PC-3 (cell line): Measurements from ENCODE around the gene DHRS3. TPM values are rescaled to one million over a fixed set of nuclear protein-coding genes. Genes with fewer than 3 reads are reported as not detected.

Experiments
- ATAC-seq: fragments of 200-7000 bp; cut with Tn5 transposase; 2 replicates; pipeline ENCODE4 v1.9.1; 2020; ENCODE audit warnings: mild to moderate bottlenecking, moderate library complexity
- BruUV-seq: library from RNA; stranded (reverse); fragments of 400-500 nt; replicated peaks from 2 replicates; lab custom pipeline; 2021; lab: Mats Ljungman, UMichigan
- CTCF ChIA-PET: fragments of 300-600 bp; sonication (Branson Sonifier 250); formaldehyde crosslinking; loops from one replicate; lab custom pipeline; 2022; ENCODE audit warnings: antibody characterized with exemption; lab: Charles Lee
- POLR2A ChIA-PET: fragments of 300-600 bp; sonication (Branson Sonifier 250); formaldehyde crosslinking; loops from one replicate; lab custom pipeline; 2022; ENCODE audit warnings: antibody characterized with exemption; ENCODE audit not compliant: unreplicated experiment; lab: Charles Lee
- DNase-seq: peaks from one replicate; pipeline ENCODE4 v3.0.0-alpha.2; 2015
- H2AFZ ChIP-seq: fragments of 300-600 bp; sonication (generic); 2 replicates; pipeline ENCODE4 v1.6.0; 2016; ENCODE audit warnings: antibody characterized with exemption, low read length
- H3F3A ChIP-seq: fragments of 300-600 bp; sonication (generic); one replicate; pipeline ENCODE4 v1.6.0; 2017; ENCODE audit warnings: antibody characterized with exemption, low read length, control low read depth, mild to moderate bottlenecking; ENCODE audit not compliant: unreplicated experiment
- H3K27ac ChIP-seq: fragments of 300-600 bp; sonication (generic); 2 replicates; pipeline ENCODE4 v1.5.1; 2016; ENCODE audit warnings: mild to moderate bottlenecking, low read length
- H3K27me3 ChIP-seq: fragments of 300-600 bp; sonication (generic); 2 replicates; pipeline ENCODE4 v1.6.1; 2016; ENCODE audit warnings: low read length, mixed read lengths
- H3K36me3 ChIP-seq: fragments of 300-600 bp; sonication (generic); 2 replicates; pipeline ENCODE4 v1.6.1; 2016; ENCODE audit warnings: low read depth, mixed run types, low read length, mixed read lengths
- H3K4me1 ChIP-seq: fragments of 300-600 bp; sonication (generic); 2 replicates; pipeline ENCODE4 v1.5.1; 2016; ENCODE audit warnings: low read length; ENCODE audit not compliant: insufficient read depth
- H3K4me2 ChIP-seq: fragments of 300-600 bp; sonication (generic); 2 replicates; pipeline ENCODE4 v1.6.0; 2016; ENCODE audit warnings: low read length
- H3K4me3 ChIP-seq: fragments of 300-600 bp; sonication (generic); 2 replicates; pipeline ENCODE4 v1.5.1; 2016; ENCODE audit warnings: mild to moderate bottlenecking, low read length, mixed read lengths
- H3K79me2 ChIP-seq: fragments of 300-600 bp; sonication (generic); 2 replicates; pipeline ENCODE4 v1.6.1; 2017; ENCODE audit warnings: low read length, mixed read lengths
- H3K9ac ChIP-seq: fragments of 300-600 bp; sonication (generic); 2 replicates; pipeline ENCODE4 v1.6.0; 2016; ENCODE audit warnings: mild to moderate bottlenecking, low read length
- H3K9me2 ChIP-seq: fragments of 300-600 bp; sonication (generic); replicated peaks from 2 replicates; pipeline ENCODE4 v1.6.1; 2016; ENCODE audit warnings: mixed run types, low read length, mixed read lengths
- H3K9me3 ChIP-seq: fragments of 300-600 bp; sonication (generic); 2 replicates; pipeline ENCODE4 v1.6.1; 2016; ENCODE audit warnings: low read length, mixed read lengths
- H4K20me1 ChIP-seq: fragments of 300-600 bp; sonication (generic); 2 replicates; pipeline ENCODE4 v1.6.1; 2016; ENCODE audit warnings: low read length, mixed read lengths
- EZH2 ChIP-seq: fragments of 300-600 bp; sonication (generic); IDR thresholded peaks from one replicate; pipeline ENCODE4 v1.6.1; 2017; ENCODE audit warnings: antibody characterized with exemption, mild to moderate bottlenecking, low read length; ENCODE audit not compliant: unreplicated experiment
- EZH2phosphoT487 ChIP-seq: fragments of 300-600 bp; sonication (generic); IDR thresholded peaks from 2 replicates; pipeline ENCODE4 v1.6.1; 2018; ENCODE audit warnings: mild to moderate bottlenecking, antibody characterized with exemption, low read length, borderline replicate concordance
- intact Hi-C: fragments of 100-400 bp; cut with micrococcal nuclease; formaldehyde crosslinking; loops from 2 replicates; pipeline ENCODE4 v1.9.0; 2023
- total RNA-seq: library from RNA; depleted of rRNA; stranded (reverse); fragments of >200 nt; gene quantifications from 2 replicates; pipeline ENCODE4 v1.2.3, GENCODE V29; 2014
- TF ChIP-seq, protein P1 (sequence below): fragments of 300-600 bp; sonication (generic); conservative IDR thresholded peaks from 2 replicates; pipeline ENCODE4 v1.5.1; 2017; ENCODE audit warnings: antibody characterized with exemption, low read depth, mild to moderate bottlenecking, low read length

DHRS3 gene
- total RNA-seq, 1 experiment from 2014 or later = 105 TPM

GRCh38 chr1:12610305-12610935 is 7.6 kb downstream of the DHRS3 start:
- H3K79me2 ChIP-seq = peaks cover 96% of the 10 kb centered on the region
- H3K27ac ChIP-seq = no peak overlapping the region
- H3K9me3 ChIP-seq = no peaks in the 10 kb centered on the region
- H4K20me1 ChIP-seq = peaks cover 24% of the 10 kb centered on the region
- H2AFZ ChIP-seq = no peak overlapping the region
- no peaks in the 10 kb centered on the region for H3K27me3 ChIP-seq
- H3F3A ChIP-seq = peaks cover 4% of the 10 kb centered on the region
- peaks cover 36% of the 10 kb centered on the region for H3K36me3 ChIP-seq
- CTCF ChIA-PET = no interaction called here
- no peak overlapping the region for H3K4me2 ChIP-seq
- H3K4me3 ChIP-seq = no peak overlapping the region
- DNase-seq (peak; percentile 53), ATAC-seq (no peak)
- POLR2A ChIA-PET = no interaction called here
- H3K9me2 ChIP-seq = no peaks in the 10 kb centered on the region
- H3K4me1 ChIP-seq = peaks cover 41% of the 10 kb centered on the region
- H3K9ac ChIP-seq = no peak overlapping the region
- TF ChIP-seq, protein P1, sequence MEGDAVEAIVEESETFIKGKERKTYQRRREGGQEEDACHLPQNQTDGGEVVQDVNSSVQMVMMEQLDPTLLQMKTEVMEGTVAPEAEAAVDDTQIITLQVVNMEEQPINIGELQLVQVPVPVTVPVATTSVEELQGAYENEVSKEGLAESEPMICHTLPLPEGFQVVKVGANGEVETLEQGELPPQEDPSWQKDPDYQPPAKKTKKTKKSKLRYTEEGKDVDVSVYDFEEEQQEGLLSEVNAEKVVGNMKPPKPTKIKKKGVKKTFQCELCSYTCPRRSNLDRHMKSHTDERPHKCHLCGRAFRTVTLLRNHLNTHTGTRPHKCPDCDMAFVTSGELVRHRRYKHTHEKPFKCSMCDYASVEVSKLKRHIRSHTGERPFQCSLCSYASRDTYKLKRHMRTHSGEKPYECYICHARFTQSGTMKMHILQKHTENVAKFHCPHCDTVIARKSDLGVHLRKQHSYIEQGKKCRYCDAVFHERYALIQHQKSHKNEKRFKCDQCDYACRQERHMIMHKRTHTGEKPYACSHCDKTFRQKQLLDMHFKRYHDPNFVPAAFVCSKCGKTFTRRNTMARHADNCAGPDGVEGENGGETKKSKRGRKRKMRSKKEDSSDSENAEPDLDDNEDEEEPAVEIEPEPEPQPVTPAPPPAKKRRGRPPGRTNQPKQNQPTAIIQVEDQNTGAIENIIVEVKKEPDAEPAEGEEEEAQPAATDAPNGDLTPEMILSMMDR = no peak
- no peak for TF ChIP-seq EZH2phosphoT487
- no peak for TF ChIP-seq EZH2
- no TSS peak for BruUV-seq
- intact Hi-C loops = no loop called here

- intact Hi-C loops = no loop called here
- Histone ChIP-seq H3K4me1 (peaks cover 44% of the 10 kb centered on the region), H3K27me3 (no peaks in the 10 kb centered on the region), H3K27ac (no peak overlapping the region), H2AFZ (no peak overlapping the region), H3K36me3 (peaks cover 36% of the 10 kb centered on the region), H3K9ac (no peak overlapping the region), H3K79me2 (peaks cover 96% of the 10 kb centered on the region), H3K9me3 (no peaks in the 10 kb centered on the region), H3K9me2 (no peaks in the 10 kb centered on the region), H3K4me3 (no peak overlapping the region), H4K20me1 (peaks cover 18% of the 10 kb centered on the region), H3F3A (peaks cover 4% of the 10 kb centered on the region), H3K4me2 (no peak overlapping the region)
- DNase-seq (no peak), ATAC-seq (no peak)
- TF ChIP-seq EZH2 (no peak), EZH2phosphoT487 (no peak)
- TF ChIP-seq, protein P1 = no peak
- no TSS peak for BruUV-seq
- ChIA-PET POLR2A (interaction anchor here (0.7 kb wide), 1 partner anchor 203 kb away, joined by 3 read pairs; no protein-coding TSS in a partner anchor), CTCF (no interaction called here)
Measured at GRCh38 chr1:12609469-12610003, 8.5 kb downstream of the DHRS3 start.

DNA sequence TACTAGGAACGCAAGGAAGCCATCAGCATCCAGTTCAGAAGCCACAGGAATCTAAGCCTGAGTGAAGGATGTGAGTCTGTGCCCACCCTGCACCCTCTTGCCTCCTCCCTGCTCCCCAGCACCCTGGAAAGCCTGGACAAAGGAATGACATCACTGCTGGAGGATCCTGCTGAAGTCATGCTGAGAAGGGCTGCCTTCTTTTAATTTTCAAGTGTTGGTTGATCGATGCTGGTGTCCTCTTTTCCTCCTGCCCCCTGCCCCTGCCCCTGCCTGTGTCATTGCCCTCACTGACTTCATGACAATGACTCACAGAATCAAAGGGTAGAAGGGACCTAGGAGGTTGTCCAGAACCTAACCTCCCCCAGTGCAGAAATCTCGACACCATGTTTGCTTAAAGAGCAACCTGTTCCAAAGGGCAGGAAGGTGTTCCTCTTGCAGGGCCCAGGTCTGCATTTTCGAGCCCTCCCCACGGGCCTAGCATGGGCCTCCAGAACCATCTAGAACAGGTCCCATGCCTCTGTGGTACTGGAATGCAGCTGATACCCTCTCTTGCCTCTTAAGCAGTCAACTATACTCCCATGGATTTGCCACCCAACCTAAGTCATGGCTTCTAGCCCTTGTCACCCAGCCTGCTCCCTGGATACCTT is 9.6 kb downstream of the DHRS3 start:
- Histone ChIP-seq H3F3A (peaks cover 9% of the 10 kb centered on the region), H2AFZ (no peak overlapping the region), H3K4me1 (peaks cover 46% of the 10 kb centered on the region), H3K9ac (no peak overlapping the region), H3K27ac (no peak overlapping the region), H4K20me1 (peaks cover 10% of the 10 kb centered on the region; the same call in 1 of the 2 replicates), H3K27me3 (no peaks in the 10 kb centered on the region), H3K9me2 (no peaks in the 10 kb centered on the region), H3K36me3 (peaks cover 37% of the 10 kb centered on the region), H3K4me2 (no peak overlapping the region), H3K79me2 (peaks cover 94% of the 10 kb centered on the region), H3K4me3 (no peak overlapping the region), H3K9me3 (no peaks in the 10 kb centered on the region)
- no peak for ATAC-seq
- POLR2A ChIA-PET = no interaction called here
- no TSS peak for BruUV-seq
- intact Hi-C loops = no loop called here
- TF ChIP-seq, protein P1 = no peak
- TF ChIP-seq EZH2phosphoT487 = no peak
- no peak for TF ChIP-seq EZH2
- CTCF ChIA-PET = no interaction called here
- DNase-seq = peak; percentile 7
